ENCODE results near the gene MAGOH. TPM values are rescaled to one million over a fixed set of nuclear protein-coding genes. Genes with fewer than 3 reads are reported as not detected.

The MAGOH gene
- total and polyA plus RNA-seq, 9 of the 15 experiments (the other 6 are each of a cell fraction or from before 2014, with no cell fraction given) = 102 to 342 (median 135) TPM

DNA sequence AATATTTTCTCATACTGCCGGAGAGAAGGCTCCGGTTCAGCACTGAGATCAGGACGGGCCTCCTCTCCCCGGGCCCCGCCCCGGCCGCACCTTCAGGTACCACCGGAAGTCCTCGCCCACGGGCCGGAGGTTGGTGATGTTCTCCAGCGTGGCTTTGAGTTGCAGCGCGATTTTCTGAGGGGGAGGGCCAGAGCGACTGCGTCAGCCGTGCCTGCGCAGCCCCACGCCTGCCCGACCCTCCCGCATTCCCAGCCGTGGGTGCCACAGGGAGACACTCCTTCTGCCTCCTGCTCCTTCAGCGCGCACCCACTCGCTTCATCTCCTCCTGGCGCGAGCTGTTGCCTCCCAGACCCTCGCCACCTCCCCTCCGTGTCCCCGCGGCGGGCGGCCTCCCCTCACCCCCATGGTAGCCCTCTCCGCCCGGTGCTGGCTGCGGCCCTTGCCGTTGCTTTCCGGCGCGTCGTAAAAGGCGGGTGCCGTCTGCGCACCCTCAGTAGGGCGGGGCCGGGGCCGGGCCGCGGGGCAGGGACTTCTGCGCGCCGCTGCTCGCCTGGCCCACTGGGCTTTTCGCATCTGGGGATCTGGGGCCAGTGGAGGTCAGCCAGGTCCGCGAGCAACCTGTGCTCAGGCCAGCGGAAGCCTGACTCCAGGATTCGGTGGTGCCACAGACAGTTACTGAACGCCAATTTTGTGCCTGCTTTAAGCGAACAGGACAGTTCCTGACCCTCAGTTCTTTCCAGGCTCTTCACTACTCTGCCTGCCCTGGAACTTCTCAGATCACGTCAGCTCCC is 18.0 kb downstream of the MAGOH start, which contains the start of gene CZIB (continued):
- TF ChIP-seq, protein P1, sequence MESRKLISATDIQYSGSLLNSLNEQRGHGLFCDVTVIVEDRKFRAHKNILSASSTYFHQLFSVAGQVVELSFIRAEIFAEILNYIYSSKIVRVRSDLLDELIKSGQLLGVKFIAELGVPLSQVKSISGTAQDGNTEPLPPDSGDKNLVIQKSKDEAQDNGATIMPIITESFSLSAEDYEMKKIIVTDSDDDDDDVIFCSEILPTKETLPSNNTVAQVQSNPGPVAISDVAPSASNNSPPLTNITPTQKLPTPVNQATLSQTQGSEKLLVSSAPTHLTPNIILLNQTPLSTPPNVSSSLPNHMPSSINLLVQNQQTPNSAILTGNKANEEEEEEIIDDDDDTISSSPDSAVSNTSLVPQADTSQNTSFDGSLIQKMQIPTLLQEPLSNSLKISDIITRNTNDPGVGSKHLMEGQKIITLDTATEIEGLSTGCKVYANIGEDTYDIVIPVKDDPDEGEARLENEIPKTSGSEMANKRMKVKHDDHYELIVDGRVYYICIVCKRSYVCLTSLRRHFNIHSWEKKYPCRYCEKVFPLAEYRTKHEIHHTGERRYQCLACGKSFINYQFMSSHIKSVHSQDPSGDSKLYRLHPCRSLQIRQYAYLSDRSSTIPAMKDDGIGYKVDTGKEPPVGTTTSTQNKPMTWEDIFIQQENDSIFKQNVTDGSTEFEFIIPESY (CRISPR knock-in tag; IDR thresholded peaks at IDR 0.05) = no peak; the same call in 1 of the 2 replicates
- TF ChIP-seq TAF7 (tag; IDR thresholded peaks at IDR 0.05) (peak; percentile 87), ZNF696 (CRISPR knock-in tag; conservative IDR thresholded peaks at IDR 0.05) (no peak), SAFB (IDR thresholded peaks at IDR 0.05; ENCODE audit: borderline replicate concordance, low read depth, low read length) (peak; percentile 77), ZNF444 (CRISPR knock-in tag; IDR thresholded peaks at IDR 0.05) (no peak), YBX1 (IDR thresholded peaks at IDR 0.05) (no peak), CREM (IDR thresholded peaks at IDR 0.05; ENCODE audit: low read depth) (peak; percentile 89), ZNF561 (CRISPR knock-in tag; conservative IDR thresholded peaks at IDR 0.05) (no peak), ZZZ3 (IDR thresholded peaks at IDR 0.05) (no peak), KLF16 (IDR thresholded peaks at IDR 0.05) (no peak), MCM7 (IDR thresholded peaks at IDR 0.05) (no peak), PPARD (CRISPR knock-in tag; IDR thresholded peaks at IDR 0.05) (no peak)
- TF ChIP-seq, protein P2, sequence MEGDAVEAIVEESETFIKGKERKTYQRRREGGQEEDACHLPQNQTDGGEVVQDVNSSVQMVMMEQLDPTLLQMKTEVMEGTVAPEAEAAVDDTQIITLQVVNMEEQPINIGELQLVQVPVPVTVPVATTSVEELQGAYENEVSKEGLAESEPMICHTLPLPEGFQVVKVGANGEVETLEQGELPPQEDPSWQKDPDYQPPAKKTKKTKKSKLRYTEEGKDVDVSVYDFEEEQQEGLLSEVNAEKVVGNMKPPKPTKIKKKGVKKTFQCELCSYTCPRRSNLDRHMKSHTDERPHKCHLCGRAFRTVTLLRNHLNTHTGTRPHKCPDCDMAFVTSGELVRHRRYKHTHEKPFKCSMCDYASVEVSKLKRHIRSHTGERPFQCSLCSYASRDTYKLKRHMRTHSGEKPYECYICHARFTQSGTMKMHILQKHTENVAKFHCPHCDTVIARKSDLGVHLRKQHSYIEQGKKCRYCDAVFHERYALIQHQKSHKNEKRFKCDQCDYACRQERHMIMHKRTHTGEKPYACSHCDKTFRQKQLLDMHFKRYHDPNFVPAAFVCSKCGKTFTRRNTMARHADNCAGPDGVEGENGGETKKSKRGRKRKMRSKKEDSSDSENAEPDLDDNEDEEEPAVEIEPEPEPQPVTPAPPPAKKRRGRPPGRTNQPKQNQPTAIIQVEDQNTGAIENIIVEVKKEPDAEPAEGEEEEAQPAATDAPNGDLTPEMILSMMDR (IDR thresholded peaks at IDR 0.05 in 2 of 3, conservative IDR thresholded peaks at IDR 0.05 in 1 of 3; ENCODE audit: insufficient read depth in 2 of 3, low read depth in 1 of 3, low read length in 3 of 3) = 0 out of 6 replicates have a peak, but pooled peaks of 1 of the 3 experiments have one; percentile 4
- TF ChIP-seq, protein P3, sequence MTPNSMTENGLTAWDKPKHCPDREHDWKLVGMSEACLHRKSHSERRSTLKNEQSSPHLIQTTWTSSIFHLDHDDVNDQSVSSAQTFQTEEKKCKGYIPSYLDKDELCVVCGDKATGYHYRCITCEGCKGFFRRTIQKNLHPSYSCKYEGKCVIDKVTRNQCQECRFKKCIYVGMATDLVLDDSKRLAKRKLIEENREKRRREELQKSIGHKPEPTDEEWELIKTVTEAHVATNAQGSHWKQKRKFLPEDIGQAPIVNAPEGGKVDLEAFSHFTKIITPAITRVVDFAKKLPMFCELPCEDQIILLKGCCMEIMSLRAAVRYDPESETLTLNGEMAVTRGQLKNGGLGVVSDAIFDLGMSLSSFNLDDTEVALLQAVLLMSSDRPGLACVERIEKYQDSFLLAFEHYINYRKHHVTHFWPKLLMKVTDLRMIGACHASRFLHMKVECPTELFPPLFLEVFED (CRISPR knock-in tag; conservative IDR thresholded peaks at IDR 0.05) = peak; percentile 91
- TF ChIP-seq, protein P4, sequence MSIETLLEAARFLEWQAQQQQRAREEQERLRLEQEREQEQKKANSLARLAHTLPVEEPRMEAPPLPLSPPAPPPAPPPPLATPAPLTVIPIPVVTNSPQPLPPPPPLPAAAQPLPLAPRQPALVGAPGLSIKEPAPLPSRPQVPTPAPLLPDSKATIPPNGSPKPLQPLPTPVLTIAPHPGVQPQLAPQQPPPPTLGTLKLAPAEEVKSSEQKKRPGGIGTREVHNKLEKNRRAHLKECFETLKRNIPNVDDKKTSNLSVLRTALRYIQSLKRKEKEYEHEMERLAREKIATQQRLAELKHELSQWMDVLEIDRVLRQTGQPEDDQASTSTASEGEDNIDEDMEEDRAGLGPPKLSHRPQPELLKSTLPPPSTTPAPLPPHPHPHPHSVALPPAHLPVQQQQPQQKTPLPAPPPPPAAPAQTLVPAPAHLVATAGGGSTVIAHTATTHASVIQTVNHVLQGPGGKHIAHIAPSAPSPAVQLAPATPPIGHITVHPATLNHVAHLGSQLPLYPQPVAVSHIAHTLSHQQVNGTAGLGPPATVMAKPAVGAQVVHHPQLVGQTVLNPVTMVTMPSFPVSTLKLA (conservative IDR thresholded peaks at IDR 0.05) = peak; percentile 88 to 96
- TF ChIP-seq, protein P5, sequence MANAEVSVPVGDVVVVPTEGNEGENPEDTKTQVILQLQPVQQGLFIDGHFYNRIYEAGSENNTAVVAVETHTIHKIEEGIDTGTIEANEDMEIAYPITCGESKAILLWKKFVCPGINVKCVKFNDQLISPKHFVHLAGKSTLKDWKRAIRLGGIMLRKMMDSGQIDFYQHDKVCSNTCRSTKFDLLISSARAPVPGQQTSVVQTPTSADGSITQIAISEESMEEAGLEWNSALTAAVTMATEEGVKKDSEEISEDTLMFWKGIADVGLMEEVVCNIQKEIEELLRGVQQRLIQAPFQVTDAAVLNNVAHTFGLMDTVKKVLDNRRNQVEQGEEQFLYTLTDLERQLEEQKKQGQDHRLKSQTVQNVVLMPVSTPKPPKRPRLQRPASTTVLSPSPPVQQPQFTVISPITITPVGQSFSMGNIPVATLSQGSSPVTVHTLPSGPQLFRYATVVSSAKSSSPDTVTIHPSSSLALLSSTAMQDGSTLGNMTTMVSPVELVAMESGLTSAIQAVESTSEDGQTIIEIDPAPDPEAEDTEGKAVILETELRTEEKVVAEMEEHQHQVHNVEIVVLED (CRISPR knock-in tag; IDR thresholded peaks at IDR 0.05) = peak; percentile 86
- TF ChIP-seq, protein P6, sequence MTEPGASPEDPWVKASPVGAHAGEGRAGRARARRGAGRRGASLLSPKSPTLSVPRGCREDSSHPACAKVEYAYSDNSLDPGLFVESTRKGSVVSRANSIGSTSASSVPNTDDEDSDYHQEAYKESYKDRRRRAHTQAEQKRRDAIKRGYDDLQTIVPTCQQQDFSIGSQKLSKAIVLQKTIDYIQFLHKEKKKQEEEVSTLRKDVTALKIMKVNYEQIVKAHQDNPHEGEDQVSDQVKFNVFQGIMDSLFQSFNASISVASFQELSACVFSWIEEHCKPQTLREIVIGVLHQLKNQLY (CRISPR knock-in tag; conservative IDR thresholded peaks at IDR 0.05) = no peak

Measured in K562 (cell line).